Glutamatergic neuron (in vitro differentiated cells): Measurements from ENCODE around the gene PTPRJ. TPM values are rescaled to one million over a fixed set of nuclear protein-coding genes. Genes with fewer than 3 reads are reported as not detected.

Experiments
- DNase-seq: peaks from one replicate; pipeline ENCODE4 v3.0.0; 2022
- H3K27ac Mint-ChIP-seq: one replicate; pipeline ENCODE4 v1.8.0; 2020; ENCODE audit warnings: mild to moderate bottlenecking, mixed read lengths, inconsistent platforms; ENCODE audit not compliant: unreplicated experiment
- H3K27me3 Mint-ChIP-seq: one replicate; pipeline ENCODE4 v1.8.0; 2020; ENCODE audit warnings: mild to moderate bottlenecking, moderate library complexity, mixed read lengths, inconsistent platforms; ENCODE audit not compliant: unreplicated experiment
- H3K36me3 Mint-ChIP-seq: one replicate; pipeline ENCODE4 v1.8.0; 2020; ENCODE audit warnings: mild to moderate bottlenecking, mixed read lengths, inconsistent platforms; ENCODE audit not compliant: unreplicated experiment
- H3K4me1 Mint-ChIP-seq: one replicate; pipeline ENCODE4 v1.8.0; 2020; ENCODE audit warnings: mild to moderate bottlenecking, low read depth, mixed read lengths, inconsistent platforms; ENCODE audit not compliant: unreplicated experiment
- H3K4me3 Mint-ChIP-seq: one replicate; pipeline ENCODE4 v1.8.0; 2020; ENCODE audit warnings: mild to moderate bottlenecking, mixed read lengths, inconsistent platforms; ENCODE audit not compliant: unreplicated experiment
- H3K9me3 Mint-ChIP-seq: one replicate; pipeline ENCODE4 v1.8.0; 2020; ENCODE audit warnings: mild to moderate bottlenecking, moderate library complexity, mixed read lengths, inconsistent platforms; ENCODE audit not compliant: unreplicated experiment
- CTCF ChIP-seq: fragments of 200-600 bp; sonication (generic); IDR thresholded peaks from one replicate; pipeline ENCODE4 v1.5.0; 2021; ENCODE audit not compliant: partially characterized antibody, unreplicated experiment
- total RNA-seq: library from RNA; stranded (reverse); fragmentation: NEBNext Ultra II Directional; extraction: Animal tissue kit (Norgen Biotek cat#: 25700); gene quantifications from one replicate; pipeline ENCODE4 v1.2.1, GENCODE V29; 2021; ENCODE audit not compliant: unreplicated experiment

The PTPRJ gene
- total RNA-seq, 1 donor from 2014 or later = 2.4 TPM

DNA sequence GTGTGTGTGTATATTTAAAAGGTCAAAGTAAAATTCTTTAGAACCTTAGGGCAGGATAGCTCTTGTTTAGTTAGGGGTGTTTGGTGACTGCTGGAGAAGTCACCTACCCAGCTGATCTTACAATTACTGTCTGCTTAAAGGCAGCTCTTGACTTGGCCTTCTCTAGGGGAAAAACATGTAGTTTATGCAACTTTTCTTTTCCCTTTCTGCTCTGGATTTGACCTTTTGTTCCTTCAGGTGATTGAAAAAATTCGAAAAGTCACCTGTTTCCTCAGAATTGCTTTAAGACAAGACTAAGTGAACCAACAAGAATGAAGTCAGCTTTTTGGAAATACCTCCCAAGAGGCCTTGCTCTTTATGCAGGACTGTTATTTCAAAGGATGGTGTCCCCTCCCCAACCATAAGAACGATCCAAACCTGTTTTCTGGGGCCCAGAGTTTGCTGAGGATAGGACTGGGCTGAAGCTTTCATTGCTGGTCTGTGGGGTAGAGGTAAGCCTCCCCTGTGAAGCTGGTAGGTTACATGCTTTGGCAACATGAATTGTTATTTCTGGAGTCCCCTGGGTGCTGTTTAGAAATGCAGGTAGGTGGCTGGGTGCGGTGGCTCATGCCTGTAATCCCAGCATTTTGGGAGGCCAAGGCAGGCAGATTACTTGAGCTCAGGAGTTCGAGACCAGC lies 111.2 kb downstream of the PTPRJ start:
- H3K4me3 Mint-ChIP-seq = no peak overlapping the region
- H3K9me3 Mint-ChIP-seq = peaks cover 3% of the 10 kb centered on the region
- H3K4me1 Mint-ChIP-seq = peaks cover 4% of the 10 kb centered on the region
- H3K27me3 Mint-ChIP-seq = peaks cover 3% of the 10 kb centered on the region
- no peak for TF ChIP-seq CTCF
- H3K36me3 Mint-ChIP-seq = no peaks in the 10 kb centered on the region
- no peak for DNase-seq
- no peak overlapping the region for H3K27ac Mint-ChIP-seq

GRCh38 chr11:48093323-48093722 lies 113.0 kb downstream of the PTPRJ start:
- peaks cover 6% of the 10 kb centered on the region for H3K4me1 Mint-ChIP-seq
- peaks cover 5% of the 10 kb centered on the region for H3K27me3 Mint-ChIP-seq
- H3K36me3 Mint-ChIP-seq = no peaks in the 10 kb centered on the region
- no peak for DNase-seq
- TF ChIP-seq CTCF = no peak
- H3K9me3 Mint-ChIP-seq = peaks cover 3% of the 10 kb centered on the region
- H3K4me3 Mint-ChIP-seq = no peak overlapping the region
- H3K27ac Mint-ChIP-seq = no peak overlapping the region

- H3K4me1 Mint-ChIP-seq = peaks cover 6% of the 10 kb centered on the region
- DNase-seq = peak; percentile 48
- H3K27ac Mint-ChIP-seq = peak overlapping the region; percentile 84
- no peaks in the 10 kb centered on the region for H3K36me3 Mint-ChIP-seq
- no peak for TF ChIP-seq CTCF
- peaks cover 3% of the 10 kb centered on the region for H3K9me3 Mint-ChIP-seq
- H3K27me3 Mint-ChIP-seq = peaks cover 5% of the 10 kb centered on the region
- H3K4me3 Mint-ChIP-seq = peak overlapping the region; percentile 48
Measured at GRCh38 chr11:48093795-48094642, 113.7 kb downstream of the PTPRJ start.

- DNase-seq = no peak
- Mint-ChIP-seq H3K4me3 (no peak overlapping the region), H3K9me3 (peaks cover 3% of the 10 kb centered on the region), H3K36me3 (no peaks in the 10 kb centered on the region), H3K27me3 (peaks cover 5% of the 10 kb centered on the region), H3K4me1 (peaks cover 6% of the 10 kb centered on the region), H3K27ac (no peak overlapping the region)
- TF ChIP-seq CTCF = no peak
Measured at GRCh38 chr11:48094643-48095339, 114.4 kb downstream of the PTPRJ start.
